SH-SY5Y (cell line): ENCODE results near the gene GALNT6.

ENCODE experiments used
- GATA2 ChIP-seq: IDR thresholded peaks from 2 replicates; pipeline ENCODE4 v1.6.1; 2011; ENCODE audit warnings: mild to moderate bottlenecking, low read depth, low read length
- GATA3 ChIP-seq: IDR thresholded peaks from 2 replicates; pipeline ENCODE4 v1.6.1; 2011; ENCODE audit warnings: low read depth, mild to moderate bottlenecking, low read length, moderate library complexity

DNA sequence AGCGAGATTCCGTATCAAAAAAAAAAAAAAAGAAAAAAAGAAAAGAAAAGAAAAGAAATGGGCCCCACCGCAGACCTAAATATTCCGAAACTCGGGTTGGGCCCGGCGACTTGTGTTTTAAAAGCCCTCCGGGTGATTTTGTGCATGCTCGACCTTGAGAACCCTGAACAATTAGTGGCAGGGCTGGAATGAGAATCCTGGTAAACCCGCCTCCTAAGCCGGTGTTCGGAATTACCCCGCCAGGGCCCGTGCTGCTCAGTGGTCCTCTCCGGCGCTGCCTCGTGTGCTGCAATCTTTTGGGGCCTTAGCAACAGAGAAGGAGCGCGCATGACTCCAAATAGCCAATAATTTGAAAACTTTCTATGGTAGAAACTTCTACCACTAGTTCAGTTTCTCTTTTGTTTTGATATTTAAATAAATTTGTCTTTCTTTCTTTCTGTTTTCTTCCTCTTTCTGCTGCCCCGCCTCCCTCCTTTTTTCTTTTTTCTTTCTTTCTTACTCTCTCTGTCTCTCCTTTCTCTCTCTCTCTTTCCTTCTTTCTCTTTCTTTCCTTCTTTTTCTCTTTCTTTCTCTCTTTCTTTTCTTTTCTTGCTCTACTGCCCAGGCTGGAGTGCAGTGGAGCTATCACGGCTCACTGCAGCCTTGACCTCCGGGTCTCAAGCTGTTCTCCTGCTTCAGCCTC lies 1.5 kb upstream of the GALNT6 start:
- TF ChIP-seq GATA2 (no peak), GATA3 (no peak)
